GM18511 (cell line): ENCODE results near the gene ASCC3.
"Not testable (repeated sequence)": the region's sequence is repeated elsewhere in the genome, so short reads cannot be mapped to it uniquely, and the experiment has no call there.

Experiments
- ATAC-seq: cut with Tn5 transposase; IDR thresholded peaks from one replicate; pipeline ENCODE4 v1.9.1; 2021; ENCODE audit warnings: mild to moderate bottlenecking, moderate library complexity; ENCODE audit not compliant: unreplicated experiment

ASCC3 gene

DNA sequence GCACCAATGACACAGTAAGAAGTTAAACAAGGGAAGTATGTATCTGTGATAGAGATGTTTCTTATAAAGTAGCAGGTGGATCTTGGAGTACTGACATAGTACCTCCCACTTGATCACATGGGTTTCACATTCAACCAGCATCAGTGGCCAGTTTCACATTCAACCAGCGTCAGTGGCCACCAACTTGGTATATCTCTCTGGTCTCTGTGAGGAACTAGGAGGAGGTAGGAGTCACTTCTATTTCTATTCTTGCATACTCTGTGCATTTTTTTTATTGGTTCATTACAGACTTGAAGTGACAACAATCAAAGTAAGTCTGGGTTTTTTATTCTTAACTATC lies 216.1 kb downstream of the ASCC3 start:
- ATAC-seq = peak; percentile 100

DNA sequence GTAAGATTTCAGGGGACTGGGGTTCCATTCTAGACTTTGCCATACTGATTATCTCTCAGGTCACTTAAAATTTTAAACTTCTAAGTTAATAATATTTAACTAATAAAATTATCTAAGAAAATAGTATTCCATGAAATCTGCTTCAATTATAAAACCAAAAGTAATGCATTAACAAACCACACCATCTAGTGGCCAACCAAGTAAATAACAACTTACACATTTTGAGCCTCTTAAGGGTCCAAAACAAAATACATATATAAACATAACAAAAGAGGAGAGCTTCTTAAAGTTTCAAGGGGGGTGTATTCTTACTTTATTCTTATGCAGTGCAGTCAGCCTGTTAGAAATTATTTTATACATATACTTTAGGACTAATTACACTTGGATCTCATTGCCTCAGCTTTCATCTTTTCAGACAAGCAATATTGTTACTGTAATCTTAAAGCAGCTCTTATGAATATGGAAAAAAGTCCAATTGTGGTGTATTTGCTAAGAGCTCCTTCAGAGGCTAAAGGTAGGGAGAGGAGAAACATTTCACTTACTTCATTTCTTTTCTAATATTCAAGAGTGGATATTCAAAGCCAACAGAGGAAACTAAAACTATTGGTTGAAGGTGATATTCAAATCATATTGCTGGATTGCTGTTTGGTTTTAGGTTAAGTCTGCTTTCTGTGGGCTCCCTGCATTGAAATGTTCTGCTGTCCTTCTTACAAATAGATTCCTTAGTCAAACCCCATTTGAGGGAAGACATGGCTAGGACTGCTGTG lies 216.7 kb downstream of the ASCC3 start:
- ATAC-seq = peak; percentile 49

DNA sequence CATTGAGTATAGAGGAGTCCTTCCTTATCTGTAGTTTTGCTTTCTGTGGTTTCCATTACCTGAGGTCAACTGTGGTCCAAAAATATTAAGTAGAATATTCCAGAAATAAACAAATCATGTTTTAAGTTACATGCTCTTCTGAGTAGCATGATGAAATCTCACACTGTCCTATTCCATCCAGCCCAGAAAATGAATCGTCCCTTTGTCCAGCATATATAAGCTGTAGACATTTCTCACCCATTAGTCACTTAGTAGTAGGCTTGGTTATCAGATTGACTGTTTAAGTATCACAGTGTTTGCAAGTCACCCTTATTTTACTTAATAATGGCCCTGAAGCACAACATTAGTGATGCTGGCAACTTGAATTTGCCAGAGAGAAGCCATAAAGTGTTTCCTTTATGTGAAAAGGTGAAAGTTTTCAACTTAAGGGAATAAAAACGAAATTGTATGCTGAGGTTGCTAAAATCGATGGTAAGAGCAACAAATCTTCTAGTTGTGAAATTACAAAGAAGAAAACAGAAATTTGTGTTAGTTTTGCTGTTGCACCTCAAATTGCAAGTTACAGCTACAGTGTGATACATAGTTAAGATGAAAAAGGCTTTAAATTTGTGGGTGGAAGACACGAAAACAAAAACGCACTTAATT lies 217.8 kb downstream of the ASCC3 start:
- no peak for ATAC-seq

DNA sequence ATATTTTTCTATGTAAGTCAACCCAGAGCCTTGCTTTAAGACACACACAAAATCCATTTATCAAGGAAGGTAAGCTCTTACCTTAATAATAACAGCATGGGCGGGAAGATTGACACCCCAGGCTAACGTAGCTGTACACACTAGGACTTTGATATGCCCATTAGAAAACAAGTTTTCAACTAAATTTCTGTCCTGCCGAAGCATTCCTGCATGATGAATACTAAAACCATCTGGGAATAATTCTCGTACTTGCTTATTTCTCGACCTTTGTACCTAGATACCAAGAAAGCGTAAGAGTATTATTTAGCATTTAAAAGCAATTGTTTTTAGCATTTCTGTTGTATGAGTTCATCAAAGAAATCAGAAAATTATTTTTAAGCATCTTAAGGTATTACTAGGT lies 218.9 kb downstream of the ASCC3 start:
- no peak for ATAC-seq

DNA sequence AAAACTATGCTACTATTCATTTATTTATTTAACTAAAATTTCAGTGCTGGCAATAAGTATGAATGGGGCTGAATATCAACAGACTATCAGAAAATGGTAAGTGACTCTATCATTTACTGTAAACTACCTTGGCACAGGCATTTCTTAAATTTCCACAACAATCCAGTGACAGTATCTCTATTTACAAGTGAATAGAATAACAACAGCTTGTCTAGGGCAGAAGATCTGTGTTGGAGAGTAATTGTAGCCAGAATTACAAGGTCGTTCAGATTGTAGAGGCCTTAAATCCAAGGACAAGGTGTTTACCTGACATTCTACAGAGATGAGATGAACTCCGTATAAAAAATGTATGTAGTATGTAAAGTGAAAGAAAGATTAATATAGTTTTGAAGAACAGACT lies 222.6 kb downstream of the ASCC3 start:
- ATAC-seq = no peak

DNA sequence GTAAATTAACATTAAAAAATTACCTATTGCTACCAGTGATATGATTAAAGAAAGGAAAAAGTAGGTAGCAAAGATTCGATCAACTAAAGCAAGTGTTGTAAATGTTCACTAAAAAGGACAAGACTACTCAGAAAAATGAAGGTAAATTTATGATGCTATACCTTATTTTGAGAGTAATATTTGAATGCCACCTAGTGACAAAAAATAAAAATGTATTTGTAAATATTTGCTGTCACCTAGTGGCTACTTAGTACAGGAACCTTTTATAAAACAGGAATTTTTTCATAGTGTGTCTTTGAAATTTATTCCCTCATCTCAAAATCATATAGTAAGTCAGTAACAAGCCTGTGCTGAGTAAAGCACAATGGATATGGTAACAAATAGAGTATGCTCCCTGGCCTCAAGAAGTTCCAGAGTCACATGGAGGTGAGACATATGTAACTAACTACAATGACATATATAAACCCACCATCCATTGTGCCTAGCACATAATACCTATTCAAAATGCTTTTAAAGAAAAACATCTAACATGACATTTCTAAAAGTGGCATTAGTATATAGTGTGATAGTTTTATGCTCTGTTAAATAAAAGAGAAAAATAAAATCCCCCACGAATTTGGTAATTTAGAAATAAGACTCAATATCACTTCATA lies 223.3 kb downstream of the ASCC3 start:
- peak; percentile 71 for ATAC-seq

DNA sequence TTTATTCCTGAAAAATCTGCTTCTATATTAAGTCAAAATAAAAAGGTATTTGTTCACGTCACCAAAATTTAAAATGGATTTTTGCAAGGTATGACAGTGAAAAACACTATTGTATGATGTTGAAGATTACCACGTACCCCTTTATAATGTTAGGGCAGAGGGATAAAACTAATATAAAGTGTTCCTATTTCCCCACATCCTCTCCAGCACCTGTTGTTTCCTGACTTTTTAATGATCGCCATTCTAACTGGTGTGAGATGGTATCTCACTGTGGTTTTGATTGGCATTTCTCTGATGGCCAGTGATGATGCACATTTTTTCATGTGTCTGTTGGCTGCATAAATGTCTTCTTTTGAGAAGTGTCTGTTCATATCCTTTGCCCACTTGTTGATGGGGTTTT lies 240.0 kb downstream of the ASCC3 start:
- ATAC-seq = not testable (repeated sequence)

DNA sequence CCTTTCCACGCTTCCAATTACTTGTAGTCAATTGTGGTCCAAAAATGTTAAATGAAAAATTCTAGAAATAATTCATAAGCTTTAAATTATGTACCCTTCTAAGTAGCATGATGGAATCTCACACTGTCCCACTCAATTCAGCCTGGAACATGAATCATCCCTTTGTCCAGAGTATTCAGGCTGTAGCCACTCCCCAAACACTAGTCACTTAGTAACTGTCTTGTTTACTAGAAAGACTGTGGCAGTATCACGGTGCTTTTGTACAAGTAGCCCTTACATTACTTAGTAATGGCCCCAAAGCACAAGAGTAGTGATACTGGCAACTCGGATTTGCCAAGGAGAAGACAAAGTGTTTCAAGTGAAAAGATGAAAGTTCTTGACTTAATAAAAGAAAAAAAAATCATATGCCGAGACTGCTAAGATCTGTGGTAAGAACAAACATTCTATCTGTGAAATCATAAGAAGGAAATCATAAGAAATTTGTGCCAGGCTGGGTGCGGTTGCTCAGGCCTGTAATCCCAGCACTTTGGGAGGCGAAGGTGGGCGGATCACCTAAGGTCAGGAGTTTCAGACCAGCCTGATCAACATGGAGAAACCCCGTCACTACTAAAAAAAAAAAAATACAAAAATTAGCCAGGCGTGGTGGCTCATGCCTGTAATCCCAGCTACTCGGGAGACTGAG lies 247.9 kb downstream of the ASCC3 start:
- ATAC-seq = no peak

DNA sequence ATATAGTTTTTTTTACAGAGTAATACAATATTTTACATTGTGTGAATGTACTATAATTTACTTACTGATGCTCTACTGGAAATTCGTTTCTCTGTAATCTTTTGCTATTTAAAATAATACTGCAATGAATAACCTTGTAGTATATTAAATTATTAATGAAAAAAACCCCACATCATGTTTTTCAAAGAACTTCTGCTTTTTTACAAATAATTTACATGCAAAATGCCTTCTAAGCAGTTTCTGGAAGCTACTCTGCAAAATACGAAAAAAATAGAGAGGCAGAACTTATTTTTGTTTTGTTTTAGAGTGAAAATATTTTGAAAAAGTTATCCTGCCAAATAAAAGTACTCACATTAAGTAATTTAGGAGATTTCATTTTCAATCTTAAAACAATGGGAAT lies 250.6 kb downstream of the ASCC3 start:
- ATAC-seq = no peak

DNA sequence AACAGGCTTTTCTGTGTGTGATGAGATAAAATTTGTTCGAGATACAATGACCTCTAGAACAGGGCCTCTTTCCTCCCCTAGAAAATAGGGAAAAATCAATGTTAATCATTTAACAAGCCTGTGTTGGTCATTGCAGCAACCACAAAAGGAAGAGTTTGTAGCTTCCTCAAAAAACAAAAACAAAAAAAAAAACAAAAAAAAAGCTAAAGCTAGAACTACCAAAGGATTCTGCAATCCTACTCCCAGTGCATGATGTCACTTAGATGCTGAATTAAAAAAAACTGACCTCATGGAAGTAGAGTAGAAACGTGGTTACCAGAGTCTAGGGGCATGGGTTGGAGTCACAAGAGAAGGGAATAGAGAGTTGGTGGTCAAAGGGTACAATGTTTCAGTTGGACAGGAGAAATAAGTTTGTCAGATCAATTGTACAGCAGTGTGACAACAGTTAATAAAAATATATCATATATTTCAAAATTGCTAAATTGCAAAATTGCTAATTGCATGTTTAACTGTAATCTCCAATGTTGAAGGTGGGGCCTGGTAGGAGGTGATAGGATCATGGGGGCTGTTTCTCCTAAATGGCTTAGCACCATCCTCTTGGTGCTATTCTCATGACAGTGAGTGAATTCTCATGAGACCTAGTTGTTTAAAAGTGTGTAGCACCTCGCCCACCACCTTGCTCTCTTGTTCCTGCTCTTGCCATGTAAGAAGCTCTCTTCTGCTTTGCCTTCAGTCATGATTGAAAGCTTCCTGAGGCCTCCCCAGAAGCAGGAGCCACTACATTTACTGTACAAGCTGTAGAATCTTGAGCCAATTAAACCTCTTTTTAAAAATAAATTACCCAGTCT lies 253.0 kb downstream of the ASCC3 start:
- ATAC-seq = no peak

DNA sequence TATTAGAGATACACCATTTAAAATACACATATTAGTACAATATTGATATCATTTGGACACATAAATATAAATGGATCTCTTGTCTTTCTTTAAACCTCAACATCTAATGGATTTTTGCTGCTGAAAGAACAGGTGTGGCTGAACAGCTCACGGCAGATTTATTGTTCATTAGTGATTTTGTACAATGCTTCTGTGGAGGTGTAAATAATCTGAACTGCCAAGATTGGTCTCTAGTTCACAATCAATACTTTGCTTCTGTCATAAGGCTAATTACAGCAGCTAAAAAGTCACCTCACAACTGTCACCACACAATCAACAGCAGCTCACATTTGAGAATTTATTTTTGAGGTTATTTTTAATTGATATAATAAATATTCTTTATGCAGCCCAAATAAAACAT lies 254.4 kb downstream of the ASCC3 start:
- no peak for ATAC-seq

DNA sequence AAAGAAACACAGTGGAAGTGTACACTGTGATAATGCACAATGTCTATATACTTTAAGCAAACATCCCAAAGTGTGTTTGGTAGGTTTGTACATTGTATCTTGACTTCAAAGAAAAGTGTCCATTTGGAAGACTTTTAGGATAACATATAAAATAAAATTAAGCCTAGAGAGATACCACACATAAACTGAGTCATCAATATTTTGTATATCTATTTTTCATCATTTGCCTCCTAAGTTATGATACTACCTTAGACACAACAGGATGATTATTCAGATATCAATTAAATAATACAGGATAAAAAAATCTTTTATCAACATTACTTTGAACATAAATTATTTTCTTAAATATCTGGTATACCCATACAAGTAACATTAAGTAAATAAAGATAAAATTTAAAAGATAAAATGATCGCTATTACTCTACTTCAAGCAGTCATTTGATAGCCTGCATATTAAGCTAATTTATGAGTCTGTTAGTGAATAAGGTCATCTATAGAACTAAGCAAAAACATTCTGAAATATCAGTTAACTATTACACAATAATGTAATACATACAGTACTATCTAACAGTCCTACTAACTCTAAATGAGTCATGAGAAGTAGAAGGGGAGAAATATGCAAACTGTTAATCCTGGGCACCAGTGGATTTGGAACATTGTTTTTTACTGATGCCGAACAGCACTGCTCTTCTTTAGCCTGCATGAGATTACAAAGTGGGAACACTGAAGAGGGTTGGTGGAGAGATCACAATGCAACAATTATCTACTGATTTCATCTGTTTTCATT lies 258.0 kb downstream of the ASCC3 start:
- ATAC-seq = no peak

DNA sequence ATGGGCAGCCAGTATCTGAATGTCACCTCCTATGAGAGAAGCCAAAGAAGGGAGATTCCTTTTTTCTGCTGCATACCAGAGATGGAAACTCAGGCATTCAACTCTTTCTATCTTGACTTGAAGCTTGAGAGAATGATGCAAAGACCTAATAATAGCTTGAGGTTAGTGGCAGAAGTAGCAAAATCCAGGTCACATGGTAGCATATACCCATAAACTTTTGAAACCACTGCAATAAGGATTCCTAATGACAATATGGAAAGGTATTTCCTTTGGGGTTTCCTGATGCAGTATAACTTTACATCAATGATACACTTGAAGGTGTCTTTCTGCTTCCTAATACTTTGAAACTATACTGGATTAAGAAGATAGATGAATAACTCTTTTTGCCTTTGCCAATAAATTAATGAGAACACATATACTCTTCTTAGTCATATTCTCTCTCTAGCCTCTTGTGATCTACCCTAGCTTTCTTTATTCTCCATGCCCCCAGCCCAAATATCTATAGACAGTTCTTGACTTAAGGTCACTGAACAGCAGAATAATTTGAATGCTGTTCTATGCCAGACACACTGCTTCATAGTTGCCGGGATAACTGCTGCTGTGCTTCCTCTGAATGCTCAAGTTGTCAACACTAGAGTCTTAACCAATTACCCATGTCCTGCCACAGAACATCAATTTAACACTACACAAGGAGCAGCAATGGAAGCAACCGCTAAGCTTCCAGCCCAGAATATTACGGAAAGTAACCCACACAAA lies 260.9 kb downstream of the ASCC3 start:
- ATAC-seq = no peak

DNA sequence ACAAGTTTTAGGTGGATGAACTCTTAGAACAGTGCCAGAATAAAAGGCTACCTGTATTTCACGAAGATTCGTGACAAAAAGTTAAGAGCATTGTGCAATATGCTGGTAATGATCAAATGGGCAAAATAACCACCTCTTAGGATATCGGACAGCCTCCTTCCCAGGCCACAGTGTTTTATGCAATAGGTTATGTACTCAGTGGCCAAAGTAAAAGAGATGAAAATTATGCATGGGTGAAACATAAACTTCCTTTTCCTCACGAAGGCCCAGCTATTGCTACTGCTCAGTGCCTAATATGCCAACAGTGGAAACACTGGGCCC lies 262.8 kb downstream of the ASCC3 start:
- no peak for ATAC-seq

DNA sequence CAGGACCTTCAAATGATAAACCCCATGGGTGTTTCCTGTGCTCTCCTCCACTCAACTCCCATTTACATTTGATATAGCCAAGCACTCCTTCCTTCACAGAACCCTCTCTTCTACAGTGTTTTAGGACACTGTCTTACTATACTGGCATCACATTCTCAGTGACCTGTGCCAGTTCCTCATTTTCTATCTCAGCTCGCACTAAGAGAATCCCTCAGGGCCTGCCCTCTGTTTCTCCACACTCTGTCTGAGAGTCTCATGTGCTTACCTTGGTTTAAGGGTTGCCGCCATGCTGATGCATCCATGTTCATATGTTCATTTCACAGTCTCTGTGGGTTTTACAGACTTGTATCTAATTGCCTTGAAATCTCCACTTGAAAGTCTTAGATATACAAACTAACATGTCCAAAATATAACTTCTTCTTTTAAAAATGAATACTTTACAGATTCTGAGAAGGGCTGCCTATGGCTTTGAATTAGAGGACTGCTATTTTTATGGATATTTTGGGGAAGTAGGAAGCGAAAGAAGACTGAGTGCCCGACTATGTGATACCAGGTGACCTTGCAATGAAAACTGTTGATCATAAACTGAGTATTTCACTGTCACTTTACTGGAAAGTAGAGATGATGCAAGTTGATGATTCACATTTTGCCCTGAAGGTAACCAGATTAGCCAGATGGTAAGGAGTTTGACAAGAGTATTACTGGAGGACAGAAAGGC lies 263.3 kb downstream of the ASCC3 start:
- peak; percentile 79 for ATAC-seq

DNA sequence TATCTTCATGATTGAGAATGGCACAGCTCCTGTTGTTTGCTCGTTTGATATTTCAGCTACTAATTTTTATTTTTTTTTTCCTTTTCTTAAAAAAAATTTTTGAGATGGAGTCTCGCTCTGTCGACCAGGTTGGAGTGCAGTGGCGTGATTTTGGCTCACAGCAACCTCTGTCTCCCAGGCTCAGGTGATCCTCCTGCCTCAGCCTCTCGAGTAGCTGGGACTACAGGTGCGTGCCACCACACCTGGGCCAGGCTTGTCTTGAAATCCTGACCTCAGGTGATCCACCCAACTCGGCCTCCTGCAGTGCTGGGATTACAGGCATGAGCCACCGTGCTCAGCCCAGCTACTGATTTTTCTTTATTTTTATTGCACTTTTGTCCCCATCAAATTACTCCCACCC lies 266.2 kb downstream of the ASCC3 start:
- no peak for ATAC-seq

DNA sequence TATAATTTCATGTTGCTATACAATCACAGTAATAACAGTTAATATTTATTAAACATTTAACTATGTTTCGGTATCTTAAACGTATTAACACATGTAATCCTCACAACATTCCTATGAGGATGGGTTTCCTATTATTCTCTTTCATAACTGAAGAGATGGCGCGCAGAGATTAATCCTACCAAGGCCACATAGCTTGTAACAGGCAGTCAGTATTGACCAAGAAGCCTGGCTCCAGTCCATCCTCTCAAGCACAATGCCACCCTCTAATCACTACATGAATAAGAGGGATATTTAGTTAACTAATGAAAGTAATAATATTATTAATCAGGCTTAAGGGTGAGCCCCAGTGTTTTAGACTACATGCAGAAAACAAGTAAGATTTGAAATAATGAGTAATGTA lies 266.7 kb downstream of the ASCC3 start:
- ATAC-seq = no peak

DNA sequence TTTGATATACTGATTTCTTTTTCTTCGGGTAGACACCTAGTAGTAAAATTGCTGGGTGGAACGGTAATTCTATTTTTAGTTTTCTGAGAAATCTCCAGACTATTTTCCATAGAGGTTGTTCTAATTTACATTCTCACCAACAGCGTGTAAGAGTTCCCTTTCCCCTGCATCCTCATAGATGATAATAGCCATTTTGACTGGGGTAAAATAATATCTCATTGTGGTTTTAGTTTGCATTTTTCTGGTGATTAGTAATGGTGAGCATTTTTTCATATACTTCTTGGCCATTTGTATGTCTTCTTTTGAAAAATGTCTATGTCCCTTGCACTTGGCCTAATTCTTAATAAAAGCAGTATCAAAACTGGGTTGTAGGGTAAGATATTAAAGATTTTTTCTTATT lies 267.5 kb downstream of the ASCC3 start:
- no peak for ATAC-seq

DNA sequence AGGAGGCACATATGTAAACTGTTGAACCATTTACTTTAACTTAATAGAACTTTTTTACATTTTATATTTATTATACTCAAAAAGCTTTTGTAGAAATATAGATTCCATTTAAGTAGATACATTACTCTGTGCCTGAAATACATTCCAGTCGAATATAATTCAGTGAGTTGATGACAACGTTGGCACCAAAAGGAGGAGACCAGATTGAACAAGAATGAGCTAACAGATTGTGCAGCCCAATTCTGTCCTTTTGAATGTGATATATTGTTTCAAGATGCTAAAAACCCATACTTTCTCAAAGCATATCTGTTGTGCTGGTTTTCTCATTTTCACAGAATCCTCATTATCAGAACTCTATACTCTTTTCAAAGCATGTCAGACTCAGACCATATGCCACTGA lies 269.0 kb downstream of the ASCC3 start:
- ATAC-seq = no peak
